ENCODE measurements around the gene ATAD3C.
"Not testable (repeated sequence)": the region's sequence is repeated elsewhere in the genome, so short reads cannot be mapped to it uniquely, and the experiment has no call there.

ATAD3C gene

DNA sequence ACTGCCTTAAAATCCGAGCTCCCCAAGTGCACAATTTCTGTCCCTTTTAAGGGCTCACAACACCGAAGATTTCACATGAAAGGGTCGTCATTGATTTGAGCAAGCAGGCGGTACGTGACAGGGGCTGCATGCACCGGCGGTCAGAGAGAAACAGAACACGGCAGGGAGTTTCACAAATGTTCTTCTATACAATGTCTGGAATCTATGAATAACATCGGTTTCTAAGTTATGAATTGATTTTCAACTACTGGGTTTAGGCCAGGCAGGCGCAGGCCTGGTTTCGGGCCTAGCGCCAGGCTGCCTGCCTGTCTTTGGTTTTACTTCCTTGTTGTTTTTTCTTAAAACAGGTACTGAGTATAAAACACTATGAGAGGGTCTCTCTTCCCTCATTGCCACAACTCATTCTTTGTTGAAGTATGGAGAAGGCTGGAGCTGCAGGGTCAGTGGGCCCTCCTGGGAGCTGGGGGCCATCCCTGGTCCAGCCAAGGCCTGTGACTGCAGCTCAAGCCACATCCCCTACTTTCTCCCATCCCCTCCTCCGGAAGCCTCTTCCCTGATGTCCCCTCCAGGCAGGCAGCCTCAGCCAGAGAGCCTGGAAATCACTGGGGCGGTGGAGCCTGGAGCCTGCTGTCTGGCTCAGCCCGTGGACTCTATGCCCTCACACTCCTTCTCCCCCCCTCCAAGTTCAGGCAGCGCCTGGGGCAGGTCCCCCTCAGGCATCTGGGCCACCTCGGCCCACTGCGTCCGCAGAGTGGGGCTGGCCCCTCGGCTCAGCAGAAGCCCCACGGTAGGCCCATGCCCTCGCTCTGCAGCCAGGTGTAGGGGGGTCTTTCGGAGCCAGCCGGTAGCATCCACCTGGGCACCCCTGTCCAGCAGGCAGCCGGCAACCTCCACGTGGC, 30.8 kb upstream of the ATAD3C start:
- no peak for DNase-seq (ENCODE audit: low read depth)

DNA sequence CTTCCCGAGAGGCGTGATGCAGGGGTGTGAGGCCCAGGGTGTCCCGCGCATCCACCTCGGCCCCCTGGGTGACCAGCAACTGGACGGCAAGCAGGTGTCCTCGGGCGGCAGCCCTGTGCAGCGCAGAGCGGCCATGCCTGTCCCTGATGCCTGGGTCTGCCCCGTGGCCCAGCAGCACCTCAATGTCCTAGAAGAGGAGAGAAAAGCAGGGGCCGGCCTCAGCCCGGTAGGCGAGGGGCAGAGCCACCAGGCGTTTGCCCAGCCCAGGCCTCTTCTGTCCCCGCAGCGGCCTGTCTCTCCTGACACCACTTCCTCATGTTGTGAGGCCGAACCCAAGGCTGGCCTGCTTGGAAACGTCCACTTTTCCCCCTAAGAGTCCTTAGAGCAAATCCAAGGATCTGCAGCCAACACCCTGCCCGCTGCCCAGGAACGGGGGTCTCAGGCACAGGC, 30.1 kb upstream of the ATAD3C start:
- no peak for DNase-seq (ENCODE audit: low read depth)

DNA sequence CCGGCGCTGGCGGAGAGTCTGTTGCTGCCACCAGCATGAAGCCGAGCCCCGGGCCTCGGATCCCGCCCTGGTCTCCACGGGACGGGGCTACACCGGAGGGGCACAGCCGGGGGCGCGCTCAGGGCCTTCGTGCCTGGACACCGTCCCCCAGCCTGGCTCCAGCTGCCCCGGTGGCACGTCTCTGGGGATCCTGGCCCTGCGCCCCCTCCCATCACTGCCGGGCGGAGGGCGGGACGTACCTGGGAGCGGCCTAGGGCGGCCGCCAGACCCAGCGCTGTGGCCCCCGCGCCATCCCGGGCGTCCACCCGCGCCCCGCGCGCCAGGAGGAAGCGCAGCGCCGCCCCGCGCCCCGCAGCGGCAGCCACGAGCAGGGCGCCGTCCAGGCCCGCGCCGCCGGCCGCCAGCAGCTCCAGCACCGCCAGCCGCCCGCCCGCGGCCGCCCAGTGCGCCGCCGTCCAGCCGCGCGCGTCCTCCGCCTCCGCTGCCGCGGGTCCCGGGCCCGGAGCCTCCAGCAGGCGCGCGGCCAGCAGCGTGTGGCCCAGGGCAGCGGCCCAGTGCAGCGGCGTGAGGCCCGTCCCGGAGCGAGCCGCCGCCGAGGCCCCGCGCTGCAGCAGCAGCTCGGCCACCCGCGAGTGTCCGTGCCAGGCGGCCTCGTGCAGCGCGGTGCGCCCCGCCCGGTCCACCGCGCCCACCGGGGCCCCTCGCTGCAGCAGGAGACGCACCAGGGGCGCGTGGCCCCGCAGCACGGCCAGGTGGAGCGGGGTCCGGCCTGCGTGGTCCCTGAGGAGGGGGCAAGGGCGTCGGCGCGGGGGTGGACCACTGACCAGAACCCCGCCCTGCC, 29.5 kb upstream of the ATAD3C start:
- DNase-seq (ENCODE audit: low read depth) = no peak

DNA sequence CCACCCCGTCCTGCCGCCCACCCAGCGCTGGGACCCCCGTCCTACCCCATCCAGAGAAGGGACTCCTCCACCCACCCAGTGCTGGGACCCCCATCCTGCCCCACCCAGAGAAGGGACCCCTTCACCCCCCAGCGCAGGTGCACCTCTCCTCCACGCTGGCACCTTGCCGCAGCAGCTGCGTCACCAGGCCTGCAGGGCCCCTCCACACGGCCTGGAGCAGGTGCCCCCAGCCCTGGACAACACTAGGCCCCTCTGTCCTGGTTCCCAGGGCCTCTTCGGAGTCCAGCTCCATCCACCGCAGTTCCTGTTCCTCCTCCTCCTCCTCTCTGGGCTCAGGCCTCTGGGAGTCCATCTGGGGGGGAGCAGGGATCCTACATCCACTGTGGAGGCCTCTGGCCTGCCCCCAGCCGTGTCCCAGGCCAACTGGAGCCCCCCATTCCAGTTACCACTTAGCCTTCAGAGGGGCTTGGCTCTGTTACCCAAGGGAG, 28.8 kb upstream of the ATAD3C start:
- DNase-seq (ENCODE audit: low read depth) = no peak

- DNase-seq (ENCODE audit: low read depth) = no peak
Observed at GRCh38 chr1:1421147-1421906, 28.2 kb upstream of the ATAD3C start, which contains the start of gene ANKRD65. ANKRD65 (minus strand) TSS chr1:1421276; CDS start chr1:1421005, 271 bp downstream.

GRCh38 chr1:1421907-1422464, 27.5 kb upstream of the ATAD3C start:
- DNase-seq (ENCODE audit: low read depth) = no peak

DNA sequence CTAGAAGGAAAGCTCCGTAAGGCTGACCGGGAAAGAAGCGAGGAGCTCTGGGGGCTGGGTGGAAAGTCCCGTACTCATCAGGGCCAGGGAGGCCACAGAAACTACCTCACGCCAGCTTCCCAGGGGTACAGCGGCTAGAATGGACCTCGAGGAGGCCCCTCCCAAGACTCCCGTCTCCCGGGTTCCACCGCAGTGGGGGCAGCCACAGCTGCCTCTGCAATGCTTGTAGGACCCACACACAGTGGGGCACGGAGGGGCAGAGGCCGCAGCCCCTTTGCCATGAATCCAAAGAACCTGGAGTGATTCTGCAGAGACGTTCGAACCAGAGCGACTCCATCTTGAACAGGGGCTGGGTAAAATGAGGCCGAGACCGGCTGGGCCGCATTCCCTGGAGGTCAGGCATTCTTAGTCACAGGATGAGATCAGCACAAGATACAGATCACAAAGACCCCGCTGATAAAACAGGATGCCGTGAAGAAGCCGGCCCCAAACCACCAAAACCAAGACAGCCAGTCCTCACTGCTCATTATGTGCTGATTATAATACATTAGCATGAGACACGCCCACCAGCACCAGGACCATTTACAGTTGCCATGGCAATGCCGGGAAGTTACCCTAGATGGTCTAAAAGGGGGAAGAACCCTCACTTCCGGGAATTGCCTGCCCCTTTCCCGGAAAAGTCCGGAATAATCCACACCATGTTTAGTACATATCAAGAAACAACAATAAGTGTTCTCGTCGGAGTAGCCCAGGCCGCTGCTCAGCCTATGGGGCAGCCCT, 26.8 kb upstream of the ATAD3C start:
- no peak for DNase-seq (ENCODE audit: low read depth)

GRCh38 chr1:1423245-1423597, 26.3 kb upstream of the ATAD3C start:
- no peak for DNase-seq (ENCODE audit: low read depth)

- no peak for DNase-seq (ENCODE audit: low read depth)
Observed at GRCh38 chr1:1424707-1425106, 24.8 kb upstream of the ATAD3C start.

DNA sequence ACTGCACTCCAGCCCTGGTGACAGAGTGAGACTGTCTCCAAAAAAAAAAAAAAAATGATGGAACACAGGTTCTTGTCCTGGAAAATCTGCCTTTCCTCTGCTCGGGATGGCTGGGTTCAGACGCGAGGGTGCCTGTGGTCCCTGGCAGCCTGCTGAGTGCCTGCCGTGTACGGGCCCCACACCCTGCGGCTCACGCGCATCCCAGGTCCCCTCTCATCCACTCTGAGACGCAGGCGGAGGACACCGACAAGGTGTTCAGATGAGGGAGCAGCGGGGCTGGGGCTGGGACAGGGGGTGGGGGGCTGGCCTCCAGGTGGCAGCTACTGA, 24.1 kb upstream of the ATAD3C start:
- no peak for DNase-seq (ENCODE audit: low read depth)

DNA sequence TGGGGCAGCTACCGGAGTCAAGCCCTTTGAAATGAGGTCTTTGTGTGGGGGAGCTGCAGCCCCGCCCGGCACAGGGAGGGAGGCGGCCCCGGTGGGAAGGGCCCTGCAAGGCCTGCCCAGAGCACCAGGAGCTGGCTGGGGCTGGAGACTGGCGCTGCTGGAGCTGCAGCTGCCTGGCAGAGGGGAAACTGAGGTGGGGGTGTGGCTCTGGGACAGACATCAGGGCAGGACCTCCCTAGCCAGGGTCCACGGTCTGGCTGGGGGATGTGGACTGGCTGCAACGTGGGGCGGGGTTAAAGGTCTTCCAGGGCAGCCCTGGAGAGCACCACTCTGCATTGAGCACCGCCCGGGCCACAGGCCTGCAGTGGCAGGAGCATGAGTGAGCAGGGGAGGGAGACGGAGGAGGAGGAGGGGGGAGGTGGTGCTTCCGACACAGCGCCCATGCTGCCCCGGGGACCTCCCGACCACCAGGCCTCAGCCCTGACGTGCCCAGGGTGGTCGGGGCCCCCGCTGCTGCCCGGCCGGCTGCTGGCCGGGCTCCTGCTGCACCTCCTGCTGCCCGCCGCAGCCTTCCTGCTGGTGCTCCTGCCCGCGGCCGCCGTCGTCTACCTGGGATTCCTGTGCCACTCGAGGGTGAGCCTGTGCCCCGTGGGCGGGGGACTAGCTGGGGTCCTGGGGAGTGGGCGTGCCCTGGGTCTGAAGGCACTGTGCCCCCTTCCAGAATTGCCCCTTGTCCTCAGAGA, 23.6 kb upstream of the ATAD3C start:
- no peak for DNase-seq (ENCODE audit: low read depth)

DNA sequence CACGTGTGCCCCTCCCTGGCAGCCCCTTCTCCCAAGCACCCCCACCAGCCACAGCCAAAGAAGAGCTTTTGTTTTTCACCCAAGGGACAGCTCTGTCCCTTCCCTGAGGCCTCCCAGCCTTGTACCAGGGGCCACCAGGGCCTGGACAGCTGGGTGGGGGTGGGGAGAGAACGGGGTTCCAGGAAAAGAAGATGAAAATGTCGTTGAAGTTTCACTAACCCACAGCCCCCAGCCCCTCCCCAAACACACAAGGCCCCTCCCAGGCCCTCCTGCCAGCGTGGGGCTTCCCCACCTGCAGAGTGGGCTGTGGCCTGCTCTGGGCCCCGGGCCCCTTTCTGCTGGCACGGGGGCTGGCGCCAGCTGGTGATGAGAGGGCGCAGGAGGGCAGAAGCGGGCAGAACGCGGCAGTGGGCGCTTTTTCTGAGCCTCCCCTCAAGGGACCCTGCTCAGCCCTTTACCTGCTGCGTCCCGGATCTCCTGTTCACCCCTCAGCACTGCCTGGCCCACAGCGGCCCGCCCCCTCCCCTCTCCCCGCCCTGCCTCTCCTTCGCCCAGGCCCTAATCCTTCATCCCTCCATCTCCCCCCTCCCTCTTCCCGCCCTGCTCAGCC, 22.9 kb upstream of the ATAD3C start:
- no peak for DNase-seq (ENCODE audit: low read depth)

DNA sequence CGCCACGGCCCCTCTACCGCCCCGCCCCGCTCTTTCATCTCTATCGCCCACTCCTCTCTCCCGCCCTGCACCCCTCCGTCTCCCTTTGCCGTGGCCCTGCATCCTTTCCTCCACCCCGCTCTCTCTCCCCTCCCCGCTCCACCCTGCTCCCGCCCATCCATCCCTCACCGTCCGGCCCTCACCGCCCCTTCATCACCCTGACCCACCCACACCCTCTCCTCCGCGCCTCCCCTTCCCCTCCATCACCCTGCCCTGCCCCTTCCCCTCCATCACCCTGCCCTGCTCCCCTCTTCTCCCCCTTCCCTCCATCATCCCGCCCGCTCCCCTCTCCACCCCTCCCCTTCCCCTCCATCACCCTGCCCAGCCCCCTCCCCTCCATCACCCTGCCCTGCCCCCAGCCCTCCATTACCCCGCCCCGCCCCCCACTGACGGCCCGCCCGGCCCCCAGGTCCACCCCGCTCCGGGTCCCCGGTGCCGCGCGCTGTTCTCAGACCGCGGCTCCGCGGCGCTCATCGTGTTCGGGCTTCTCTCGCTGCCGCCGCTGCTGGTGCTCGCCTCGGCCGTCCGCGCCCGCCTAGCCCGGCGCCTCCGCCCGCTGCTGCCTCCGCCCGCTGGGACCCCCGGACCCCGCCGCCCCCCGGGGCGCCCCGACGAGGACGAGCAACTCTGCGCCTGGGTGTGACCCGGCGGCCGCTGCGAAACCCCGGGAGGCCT, 22.2 kb upstream of the ATAD3C start:
- no peak for DNase-seq (ENCODE audit: low read depth)

DNA sequence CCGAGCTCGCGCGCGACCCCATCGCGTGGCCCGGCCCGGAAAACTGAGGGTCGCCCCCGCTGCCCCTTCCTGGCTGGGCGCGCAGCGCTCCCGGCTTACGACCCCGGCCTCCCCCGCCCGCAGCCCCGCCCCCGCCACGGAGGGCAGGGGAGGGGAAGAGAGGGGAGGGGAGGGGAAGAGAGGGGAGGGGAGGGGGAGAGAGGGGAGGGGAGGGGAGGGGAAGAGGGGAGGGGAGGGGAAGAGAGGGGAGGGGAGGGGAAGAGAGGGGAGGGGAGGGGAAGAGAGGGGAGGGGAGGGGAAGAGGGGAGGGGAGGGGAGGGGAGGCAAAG, 21.7 kb upstream of the ATAD3C start:
- DNase-seq (ENCODE audit: low read depth) = no peak

DNA sequence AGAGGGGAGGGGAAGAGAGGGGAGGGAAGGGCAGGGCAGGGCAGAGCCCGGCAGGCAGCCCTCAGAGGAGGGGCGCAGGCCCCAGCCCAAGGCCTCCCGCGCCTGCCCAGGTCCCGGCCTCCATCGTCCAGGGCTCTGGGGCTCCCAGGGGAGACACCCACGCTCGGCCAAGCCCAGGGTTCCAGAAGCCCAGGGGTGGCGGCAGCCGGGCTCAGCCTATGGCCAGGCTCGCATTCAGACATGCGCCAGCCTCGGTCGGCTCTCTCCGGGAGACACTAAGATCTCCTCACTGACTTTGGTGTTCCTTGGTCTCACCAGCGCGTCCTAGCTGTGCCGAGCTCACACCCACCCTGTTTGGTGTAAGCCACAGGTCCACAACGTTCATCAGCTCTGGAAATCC, 21.3 kb upstream of the ATAD3C start:
- DNase-seq (ENCODE audit: low read depth) = no peak

- DNase-seq (ENCODE audit: low read depth) = not testable (repeated sequence)
Observed at GRCh38 chr1:1428967-1429366, 20.5 kb upstream of the ATAD3C start.

GRCh38 chr1:1429671-1430073, 19.8 kb upstream of the ATAD3C start:
- DNase-seq (ENCODE audit: low read depth) = no peak

GRCh38 chr1:1430114-1430982, 19.1 kb upstream of the ATAD3C start:
- DNase-seq (ENCODE audit: low read depth) = no peak
